Measurements from ENCODE around the gene GPR176.
"Not testable (repeated sequence)": the region's sequence is repeated elsewhere in the genome, so short reads cannot be mapped to it uniquely, and the experiment has no call there.

The GPR176 gene

GRCh38 chr15:39935241-39935640, 15.2 kb upstream of the GPR176 start:
- DNase-seq = no peak

DNA sequence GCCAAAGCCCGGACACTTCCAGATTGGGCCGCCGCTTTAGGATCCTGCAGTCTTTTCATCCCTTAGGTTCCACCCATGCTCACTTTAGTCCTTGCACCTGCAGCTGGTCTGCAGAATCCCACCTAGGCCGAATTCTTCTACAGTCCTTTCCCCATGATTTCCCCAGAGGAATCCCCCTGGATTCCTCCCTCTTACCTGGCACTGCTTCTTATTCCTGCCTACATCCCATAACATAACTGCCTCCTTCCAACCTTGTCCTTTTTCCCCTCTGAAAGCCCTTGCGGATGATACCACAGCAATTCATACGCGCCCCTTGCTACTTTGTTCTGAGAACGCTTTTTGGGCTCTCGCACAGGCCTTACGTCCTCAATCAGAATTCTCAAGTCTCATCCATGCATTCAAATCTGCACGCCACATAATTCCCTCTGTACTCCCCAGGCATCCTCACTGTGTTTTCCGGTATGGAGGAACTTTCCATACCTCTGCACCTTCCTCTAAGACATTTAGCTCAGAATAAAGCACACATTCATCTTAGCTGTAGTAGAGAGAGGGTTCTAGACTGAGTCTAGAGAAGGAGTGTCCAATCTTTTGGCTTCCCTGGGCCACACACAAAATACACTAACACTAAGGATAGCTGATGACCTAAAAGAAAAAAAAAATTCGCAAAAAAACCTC, 14.5 kb upstream of the GPR176 start:
- peak; percentile 13 for DNase-seq

- DNase-seq = no peak
These were observed 11.5 kb upstream of the GPR176 start for GRCh38 chr15:39931615-39932014.

DNA sequence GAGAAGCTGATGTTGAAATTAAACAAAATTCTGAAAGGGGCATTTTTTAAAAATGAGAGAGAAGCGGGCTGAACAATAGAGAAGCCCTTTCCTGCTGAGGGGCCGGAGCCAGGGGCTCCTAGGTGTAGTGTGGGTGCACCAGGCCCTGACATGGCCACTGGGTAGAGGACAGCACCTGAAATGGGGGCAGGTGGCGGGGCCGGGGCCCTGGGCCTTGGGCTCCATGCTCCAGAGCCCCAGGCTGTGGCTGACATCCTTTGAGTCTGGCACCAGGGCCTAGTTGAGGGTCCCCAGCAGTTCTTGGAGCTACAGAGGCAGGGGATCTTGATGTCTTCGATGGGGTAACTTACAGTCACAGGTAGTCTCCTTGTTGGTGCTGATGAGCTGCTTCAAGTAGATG, 6.5 kb upstream of the GPR176 start:
- no peak for DNase-seq

DNA sequence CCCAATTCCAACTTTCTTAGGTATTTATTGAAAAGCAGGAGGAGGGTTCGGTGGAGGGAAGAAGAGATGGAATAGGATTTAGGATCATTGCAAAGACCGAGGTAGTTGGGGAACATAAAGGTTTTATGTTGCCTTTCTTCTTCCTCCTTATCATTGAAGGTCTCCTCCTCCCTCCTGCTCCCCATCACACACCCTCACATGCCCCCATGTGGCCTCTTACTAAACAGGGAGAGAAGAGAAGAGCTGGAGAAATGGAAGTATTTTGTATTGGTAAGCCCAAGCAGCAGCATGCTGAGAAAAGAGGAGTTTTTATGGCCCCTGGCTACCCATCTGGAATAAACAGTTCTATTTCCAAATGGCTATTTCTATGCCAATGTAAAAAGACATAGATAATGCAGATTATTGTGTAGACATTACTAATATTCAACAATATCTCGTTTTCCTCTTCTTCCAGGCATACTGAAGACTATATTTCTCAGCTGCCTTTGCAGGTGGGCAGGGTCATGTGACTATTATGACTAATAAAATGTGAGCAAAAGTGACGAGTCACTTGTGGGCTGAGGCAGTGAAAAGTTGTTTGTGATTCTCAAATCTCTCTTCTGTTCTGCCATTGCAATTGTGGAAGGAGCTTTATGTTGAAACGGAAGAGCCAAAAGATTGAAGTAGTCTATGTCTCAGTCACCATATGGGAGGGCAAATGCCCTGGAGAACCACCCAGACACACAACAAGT, 5.2 kb upstream of the GPR176 start:
- DNase-seq = no peak

GRCh38 chr15:39924437-39924836, 4.4 kb upstream of the GPR176 start:
- no peak for DNase-seq

DNA sequence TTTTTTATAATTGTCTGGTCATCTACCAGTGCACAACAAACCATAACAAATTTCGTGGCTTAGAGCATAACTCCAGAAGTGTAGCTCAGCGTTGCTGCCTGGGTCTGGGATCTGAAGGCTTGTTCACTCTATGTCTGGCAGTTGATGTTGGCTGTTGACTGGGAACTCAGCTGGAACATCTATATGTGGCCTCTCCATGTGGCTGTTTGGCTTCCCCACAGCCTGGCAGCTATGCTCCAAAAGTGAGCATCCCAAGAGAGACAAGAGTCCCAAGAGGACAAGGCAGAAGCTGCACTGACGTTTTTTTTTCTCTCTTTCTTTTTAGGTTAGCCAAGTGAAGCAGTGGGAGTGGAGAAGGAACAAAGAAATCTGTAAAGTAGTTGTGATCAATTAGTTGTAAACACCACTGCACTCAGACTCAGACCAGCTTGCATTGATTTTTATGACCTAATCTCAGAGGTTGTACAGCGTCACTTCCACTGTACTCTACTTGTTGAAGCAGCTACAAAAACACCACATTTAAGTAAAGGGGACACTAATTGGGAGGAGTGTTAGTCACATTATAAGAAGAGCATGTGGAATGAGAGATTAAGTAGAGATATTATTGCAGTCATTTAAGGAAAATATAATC, 2.5 kb upstream of the GPR176 start:
- DNase-seq = no peak

GRCh38 chr15:39921274-39921638, 1.2 kb upstream of the GPR176 start:
- no peak for DNase-seq

- peak; percentile 86 to 88 for DNase-seq
These were observed 626 bp upstream of the GPR176 start for GRCh38 chr15:39920510-39921273.

- no peak for DNase-seq
These were observed 687 bp downstream of the GPR176 start for GRCh38 chr15:39919411-39919747.

- DNase-seq = no peak
These were observed 1.2 kb downstream of the GPR176 start for GRCh38 chr15:39918688-39919385.

- no peak for DNase-seq
These were observed 5.1 kb downstream of the GPR176 start for GRCh38 chr15:39914977-39915376.

DNA sequence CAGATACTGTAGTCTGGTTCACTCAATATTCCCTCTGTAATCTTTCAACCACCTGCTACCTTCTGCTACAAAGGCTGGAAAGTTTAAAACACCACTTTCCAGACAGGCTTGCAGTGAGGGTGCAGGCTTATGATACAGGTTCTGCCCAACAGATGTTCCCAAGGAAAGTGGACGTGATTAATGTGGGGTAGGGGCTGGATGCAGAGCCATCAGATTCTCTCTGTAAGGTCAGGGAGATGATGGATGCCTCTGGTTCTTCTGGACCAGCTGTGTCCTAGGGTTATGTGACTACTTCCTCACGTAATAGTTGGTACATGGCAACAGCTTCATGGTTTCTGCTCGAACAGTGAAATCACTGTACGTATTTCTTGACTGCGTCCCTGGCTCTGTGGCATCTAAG, 11.1 kb downstream of the GPR176 start:
- DNase-seq = no peak

- no peak for DNase-seq
These were observed 11.9 kb downstream of the GPR176 start for GRCh38 chr15:39908186-39908585.

DNA sequence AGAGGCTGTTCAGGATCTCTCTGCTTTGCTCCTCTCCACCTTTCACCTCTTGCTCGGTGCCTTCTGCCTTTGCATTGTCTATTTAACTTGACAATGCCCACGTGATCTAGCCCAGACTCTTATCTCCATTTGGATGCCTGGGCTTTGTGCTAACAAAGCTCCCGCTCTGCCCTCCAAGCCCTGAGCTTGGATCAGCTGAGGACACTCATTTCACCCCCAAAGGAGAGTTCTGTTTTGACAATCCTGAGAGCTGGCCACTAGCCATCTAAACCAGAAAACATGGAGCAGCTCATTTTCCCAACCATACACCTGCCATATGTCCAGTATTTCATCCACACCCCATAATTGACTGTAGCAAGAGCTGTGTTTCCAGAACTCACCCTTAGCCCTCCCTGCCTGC, 12.8 kb downstream of the GPR176 start:
- DNase-seq = no peak

- no peak for DNase-seq
These were observed 16.0 kb downstream of the GPR176 start for GRCh38 chr15:39904115-39904514.

GRCh38 chr15:39898317-39898716, 21.7 kb downstream of the GPR176 start:
- no peak for DNase-seq

- no peak for DNase-seq
These were observed 23.2 kb downstream of the GPR176 start for GRCh38 chr15:39896846-39897245.

GRCh38 chr15:39896101-39896500, 24.0 kb downstream of the GPR176 start:
- DNase-seq = no peak

GRCh38 chr15:39893051-39893450, 27.0 kb downstream of the GPR176 start:
- not testable (repeated sequence) for DNase-seq

- DNase-seq = no peak
These were observed 27.6 kb downstream of the GPR176 start for GRCh38 chr15:39892418-39892817.

GRCh38 chr15:39890621-39891020, 29.4 kb downstream of the GPR176 start:
- no peak for DNase-seq

DNA sequence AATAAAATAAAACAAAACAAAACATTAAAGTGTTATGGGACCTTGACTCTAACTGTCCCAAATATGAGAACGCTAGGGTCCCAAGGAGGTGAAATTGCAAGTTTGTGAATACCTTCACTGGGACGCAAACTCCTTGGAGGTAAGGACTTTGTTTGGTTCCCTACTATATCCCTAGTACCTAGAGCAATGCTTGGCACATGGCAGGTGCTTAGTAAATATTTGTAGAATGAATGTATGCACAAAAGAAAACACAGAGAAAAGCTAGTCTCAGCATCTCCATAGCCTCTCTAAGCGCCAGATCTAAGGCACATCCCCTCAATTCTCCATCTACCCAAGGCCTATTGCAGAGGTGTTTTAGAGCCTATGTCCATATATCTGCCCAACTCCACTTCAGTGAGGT, 30.5 kb downstream of the GPR176 start:
- DNase-seq = no peak
